Measurements from ENCODE around the gene ARRB2. TPM values are rescaled to one million over a fixed set of nuclear protein-coding genes. Genes with fewer than 3 reads are reported as not detected.

ARRB2 gene
- total RNA-seq, 1 experiment from 2014 or later, result 21.1 TPM

DNA sequence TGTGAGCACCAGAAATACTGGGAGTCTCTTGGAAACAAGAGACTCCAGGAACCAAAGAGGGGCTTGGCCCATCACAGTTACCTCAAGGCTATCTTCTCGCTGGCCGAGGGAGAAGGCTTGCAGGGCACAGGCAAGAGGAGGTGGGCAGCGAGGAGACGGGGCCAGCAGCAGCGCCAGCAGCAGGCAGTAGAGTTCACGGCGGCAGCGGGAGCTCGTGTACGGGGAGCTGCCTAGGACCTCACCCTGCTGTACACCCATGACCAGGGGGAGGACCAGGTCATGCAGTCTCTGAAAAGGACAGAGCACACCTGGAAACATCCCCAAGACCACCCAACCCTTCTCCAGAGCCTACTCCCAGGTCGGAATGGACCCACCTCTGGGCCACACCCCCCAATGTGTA lies 37.3 kb upstream of the ARRB2 start:
- CTCF ChIA-PET, result no interaction called here
- intact Hi-C loops (cut with micrococcal nuclease; ENCODE audit: unreplicated experiment), result no loop called here
- TF ChIP-seq, protein P1, sequence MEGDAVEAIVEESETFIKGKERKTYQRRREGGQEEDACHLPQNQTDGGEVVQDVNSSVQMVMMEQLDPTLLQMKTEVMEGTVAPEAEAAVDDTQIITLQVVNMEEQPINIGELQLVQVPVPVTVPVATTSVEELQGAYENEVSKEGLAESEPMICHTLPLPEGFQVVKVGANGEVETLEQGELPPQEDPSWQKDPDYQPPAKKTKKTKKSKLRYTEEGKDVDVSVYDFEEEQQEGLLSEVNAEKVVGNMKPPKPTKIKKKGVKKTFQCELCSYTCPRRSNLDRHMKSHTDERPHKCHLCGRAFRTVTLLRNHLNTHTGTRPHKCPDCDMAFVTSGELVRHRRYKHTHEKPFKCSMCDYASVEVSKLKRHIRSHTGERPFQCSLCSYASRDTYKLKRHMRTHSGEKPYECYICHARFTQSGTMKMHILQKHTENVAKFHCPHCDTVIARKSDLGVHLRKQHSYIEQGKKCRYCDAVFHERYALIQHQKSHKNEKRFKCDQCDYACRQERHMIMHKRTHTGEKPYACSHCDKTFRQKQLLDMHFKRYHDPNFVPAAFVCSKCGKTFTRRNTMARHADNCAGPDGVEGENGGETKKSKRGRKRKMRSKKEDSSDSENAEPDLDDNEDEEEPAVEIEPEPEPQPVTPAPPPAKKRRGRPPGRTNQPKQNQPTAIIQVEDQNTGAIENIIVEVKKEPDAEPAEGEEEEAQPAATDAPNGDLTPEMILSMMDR (IDR thresholded peaks at IDR 0.05; ENCODE audit: unreplicated experiment), result no peak
- Mint-ChIP-seq H3K4me1 (ENCODE audit: low read depth, unreplicated experiment) (no peaks in the 10 kb centered on the region), H3K4me3 (ENCODE audit: low read depth, unreplicated experiment) (no peak overlapping the region), H3K27me3 (ENCODE audit: unreplicated experiment) (no peaks in the 10 kb centered on the region), H3K36me3 (ENCODE audit: insufficient read depth, unreplicated experiment) (peaks cover 20% of the 10 kb centered on the region), H3K27ac (ENCODE audit: unreplicated experiment) (no peak overlapping the region), H3K9me3 (ENCODE audit: low read depth, unreplicated experiment) (no peaks in the 10 kb centered on the region)
- DNase-seq, result no peak
- BruUV-seq (replicated peaks), result no TSS peak

DNA sequence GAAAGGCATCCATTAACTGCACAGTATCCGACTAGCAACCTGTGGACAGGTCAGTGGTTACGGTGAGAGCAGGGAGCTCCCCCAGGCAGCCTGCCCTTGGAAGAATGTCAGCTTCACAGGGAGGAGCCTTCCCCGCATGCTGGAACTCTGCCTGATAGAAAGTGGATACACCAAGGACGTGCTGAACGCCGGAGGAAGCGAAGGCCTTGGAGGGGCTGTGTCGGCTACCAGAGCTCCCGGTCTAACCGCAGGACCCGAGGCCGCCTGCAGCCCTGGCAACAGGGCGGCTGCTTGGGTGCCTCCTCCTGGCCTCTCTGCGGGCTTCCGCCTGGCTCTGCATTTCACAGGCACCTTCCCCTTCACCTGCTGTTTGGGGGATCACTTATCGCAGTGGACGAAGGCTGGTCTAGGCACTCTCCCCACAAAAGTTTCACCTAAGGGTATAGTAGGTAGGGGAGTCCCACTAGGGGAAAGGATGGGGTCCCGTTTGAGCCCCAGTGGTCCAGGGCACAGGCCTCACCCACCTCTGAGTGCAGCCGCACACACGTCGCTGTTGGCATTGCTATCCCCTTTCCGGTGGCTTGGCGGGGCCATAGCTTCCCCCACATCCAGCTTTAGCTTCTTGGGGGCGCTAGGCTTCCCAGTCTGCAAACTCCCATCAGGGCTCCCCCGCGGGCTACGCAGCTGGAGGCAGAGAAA lies 36.3 kb upstream of the ARRB2 start:
- Mint-ChIP-seq H3K4me1 (ENCODE audit: low read depth, unreplicated experiment) (no peaks in the 10 kb centered on the region), H3K4me3 (ENCODE audit: low read depth, unreplicated experiment) (no peak overlapping the region), H3K27me3 (ENCODE audit: unreplicated experiment) (no peaks in the 10 kb centered on the region), H3K9me3 (ENCODE audit: low read depth, unreplicated experiment) (no peaks in the 10 kb centered on the region), H3K36me3 (ENCODE audit: insufficient read depth, unreplicated experiment) (peaks cover 20% of the 10 kb centered on the region), H3K27ac (ENCODE audit: unreplicated experiment) (no peak overlapping the region)
- TF ChIP-seq, protein P1 (IDR thresholded peaks at IDR 0.05; ENCODE audit: unreplicated experiment), result no peak
- no TSS peak for BruUV-seq (replicated peaks)
- CTCF ChIA-PET, result no interaction called here
- intact Hi-C loops (cut with micrococcal nuclease; ENCODE audit: unreplicated experiment), result no loop called here
- no peak for DNase-seq

DNA sequence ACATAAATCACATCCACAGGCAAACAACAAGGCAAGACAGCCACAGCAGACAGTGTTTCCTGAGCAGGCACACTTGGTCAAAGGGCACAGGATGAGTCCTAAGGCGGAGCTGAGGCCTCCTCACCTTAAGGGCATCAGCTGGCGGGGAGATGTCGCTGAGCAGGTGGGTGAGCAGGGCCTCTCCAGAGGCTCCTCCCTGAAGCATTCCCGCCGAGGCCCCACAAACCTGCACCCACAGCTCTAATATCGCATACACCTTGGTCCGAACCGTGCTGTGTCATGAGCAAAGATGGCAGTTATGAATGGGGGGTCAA lies 35.8 kb upstream of the ARRB2 start:
- no peak overlapping the region for H3K4me3 Mint-ChIP-seq (ENCODE audit: low read depth, unreplicated experiment)
- no peaks in the 10 kb centered on the region for H3K27me3 Mint-ChIP-seq (ENCODE audit: unreplicated experiment)
- H3K27ac Mint-ChIP-seq (ENCODE audit: unreplicated experiment), result no peak overlapping the region
- CTCF ChIA-PET, result no interaction called here
- no peak for DNase-seq
- no TSS peak for BruUV-seq (replicated peaks)
- intact Hi-C loops (cut with micrococcal nuclease; ENCODE audit: unreplicated experiment), result no loop called here
- no peaks in the 10 kb centered on the region for H3K9me3 Mint-ChIP-seq (ENCODE audit: low read depth, unreplicated experiment)
- H3K36me3 Mint-ChIP-seq (ENCODE audit: insufficient read depth, unreplicated experiment), result peaks cover 20% of the 10 kb centered on the region
- TF ChIP-seq, protein P1 (IDR thresholded peaks at IDR 0.05; ENCODE audit: unreplicated experiment), result no peak
- H3K4me1 Mint-ChIP-seq (ENCODE audit: low read depth, unreplicated experiment), result peaks cover 5% of the 10 kb centered on the region

DNA sequence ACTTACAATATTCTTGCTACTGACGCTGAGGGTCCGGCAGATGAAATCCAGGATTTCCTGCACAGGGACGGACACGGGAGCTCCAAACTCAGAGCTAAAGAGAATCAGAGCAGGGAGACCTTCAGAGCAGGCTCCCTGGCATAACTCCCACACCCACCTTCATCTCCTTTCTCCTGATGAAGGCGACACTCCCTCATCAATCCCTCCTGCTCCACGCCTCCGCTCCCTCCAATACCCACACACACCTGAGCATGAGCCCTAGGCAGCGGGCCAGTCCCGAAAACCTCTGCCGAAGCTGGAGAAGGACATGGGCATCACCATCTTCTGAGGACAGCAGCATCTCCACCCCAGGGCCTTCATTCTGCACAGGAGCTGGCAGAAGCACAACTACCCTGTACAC lies 34.6 kb upstream of the ARRB2 start:
- no peak overlapping the region for H3K27ac Mint-ChIP-seq (ENCODE audit: unreplicated experiment)
- DNase-seq, result no peak
- no TSS peak for BruUV-seq (replicated peaks)
- intact Hi-C loops (cut with micrococcal nuclease; ENCODE audit: unreplicated experiment), result no loop called here
- peaks cover 25% of the 10 kb centered on the region for H3K36me3 Mint-ChIP-seq (ENCODE audit: insufficient read depth, unreplicated experiment)
- no peaks in the 10 kb centered on the region for H3K9me3 Mint-ChIP-seq (ENCODE audit: low read depth, unreplicated experiment)
- peaks cover 16% of the 10 kb centered on the region for H3K4me1 Mint-ChIP-seq (ENCODE audit: low read depth, unreplicated experiment)
- CTCF ChIA-PET, result no interaction called here
- H3K4me3 Mint-ChIP-seq (ENCODE audit: low read depth, unreplicated experiment), result no peak overlapping the region
- H3K27me3 Mint-ChIP-seq (ENCODE audit: unreplicated experiment), result no peaks in the 10 kb centered on the region
- TF ChIP-seq, protein P1 (IDR thresholded peaks at IDR 0.05; ENCODE audit: unreplicated experiment), result no peak
